OCI-M1 (cell line): ENCODE data around the gene KHDRBS1.
"Not testable (repeated sequence)": the region's sequence is repeated elsewhere in the genome, so short reads cannot be mapped to it uniquely, and the experiment has no call there.

Experiments
- DNase-seq: peaks from one replicate; lab custom pipeline; 2025; lab: John Stamatoyannopoulos, UW

KHDRBS1 gene

GRCh38 chr1:32014199-32014947, 705 bp downstream of the KHDRBS1 start:
- DNase-seq: peak; percentile 71

- no peak for DNase-seq
Observed at GRCh38 chr1:32014948-32015273, 1.2 kb downstream of the KHDRBS1 start.

- DNase-seq: peak; percentile 16
Observed at GRCh38 chr1:32020339-32020738, 6.7 kb downstream of the KHDRBS1 start.

- DNase-seq: not testable (repeated sequence)
Observed at GRCh38 chr1:32021574-32022018, 7.9 kb downstream of the KHDRBS1 start.

GRCh38 chr1:32023351-32023750, 9.7 kb downstream of the KHDRBS1 start:
- no peak for DNase-seq

- no peak for DNase-seq
Observed at GRCh38 chr1:32025515-32025914, 11.8 kb downstream of the KHDRBS1 start.

- DNase-seq: no peak
Observed at GRCh38 chr1:32028746-32029145, 15.1 kb downstream of the KHDRBS1 start.

GRCh38 chr1:32031578-32032274, 18.1 kb downstream of the KHDRBS1 start:
- no peak for DNase-seq

GRCh38 chr1:32032275-32032615, 18.6 kb downstream of the KHDRBS1 start:
- DNase-seq: no peak

GRCh38 chr1:32035119-32035518, 21.5 kb downstream of the KHDRBS1 start:
- DNase-seq: no peak

- DNase-seq: no peak
Observed at GRCh38 chr1:32040711-32041110, 27.0 kb downstream of the KHDRBS1 start.

- DNase-seq: no peak
Observed at GRCh38 chr1:32042330-32042729, 28.7 kb downstream of the KHDRBS1 start.

GRCh38 chr1:32044234-32044633, 30.6 kb downstream of the KHDRBS1 start:
- DNase-seq: peak; percentile 34

- peak; percentile 29 for DNase-seq
Observed at GRCh38 chr1:32045772-32046171, 32.1 kb downstream of the KHDRBS1 start.

- DNase-seq: no peak
Observed at GRCh38 chr1:32047701-32048100, 34.0 kb downstream of the KHDRBS1 start.

GRCh38 chr1:32048440-32048839, 34.8 kb downstream of the KHDRBS1 start:
- no peak for DNase-seq

GRCh38 chr1:32051706-32052105, 38.0 kb downstream of the KHDRBS1 start:
- DNase-seq: no peak

GRCh38 chr1:32052887-32053286, 39.2 kb downstream of the KHDRBS1 start:
- DNase-seq: no peak

- no peak for DNase-seq
Observed at GRCh38 chr1:32055416-32055815, 41.7 kb downstream of the KHDRBS1 start.

- no peak for DNase-seq
Observed at GRCh38 chr1:32056598-32056997, 42.9 kb downstream of the KHDRBS1 start.

GRCh38 chr1:32060914-32061313, 47.2 kb downstream of the KHDRBS1 start:
- no peak for DNase-seq

GRCh38 chr1:32062867-32063230, 49.2 kb downstream of the KHDRBS1 start:
- no peak for DNase-seq

- peak; percentile 72 for DNase-seq
Observed at GRCh38 chr1:32063261-32063681, 49.6 kb downstream of the KHDRBS1 start.
